Measurements from ENCODE around the gene MAJIN.

- TF ChIP-seq CTCF (IDR thresholded peaks at IDR 0.05) (no peak), ZFX (IDR thresholded peaks at IDR 0.05; ENCODE audit: borderline replicate concordance) (no peak)
Measured at GRCh38 chr11:65021509-65021908, 49.6 kb upstream of the MAJIN start.
